Ovary (tissue), 9 donors: ENCODE measurements around the gene PHACTR1. TPM values are rescaled to one million over a fixed set of nuclear protein-coding genes. Genes with fewer than 3 reads are reported as not detected.

Experiments used
- DNase-seq, 5 donors: peaks; one replicate each; pipeline ENCODE4 v3.0.0-alpha.2; 2019 to 2020
- H3K27ac ChIP-seq, 2 donors: fragments of 200-600 bp; one replicate each; pipeline versions ENCODE4 v1.5.1 to v1.8.0; 2019 to 2022
- H3K27me3 ChIP-seq: fragments of 200-600 bp; one replicate; pipeline ENCODE4 v1.8.0; 2022
- H3K36me3 ChIP-seq: fragments of 200-600 bp; sonication (generic); one replicate; pipeline ENCODE4 v1.5.1; 2019
- H3K4me1 ChIP-seq: one replicate; pipeline ENCODE4 v1.8.1; 2013; ENCODE audit warnings: mild to moderate bottlenecking, moderate library complexity; ENCODE audit not compliant: insufficient read depth
- H3K4me3 ChIP-seq: fragments of 200-600 bp; sonication (generic); one replicate; pipeline ENCODE4 v1.5.1; 2017
- H3K9me3 ChIP-seq, 2 donors: fragments of 200-600 bp in 1 of 2; sonication (generic) in 1 of 2; one replicate each; pipeline versions ENCODE4 v1.5.1 to v1.8.1; 2013 to 2019; ENCODE audit warnings: mild to moderate bottlenecking in 1 of 2, moderate library complexity in 1 of 2
- EP300 ChIP-seq: sonication (generic); formaldehyde crosslinking; IDR thresholded peaks from one replicate; pipeline ENCODE4 v1.6.1; 2017; ENCODE audit warnings: antibody characterized with exemption
- POLR2A ChIP-seq: fragments of 450-650 bp; IDR thresholded peaks from one replicate; pipeline ENCODE4 v1.6.1; 2017; ENCODE audit warnings: antibody characterized with exemption, mild to moderate bottlenecking, moderate library complexity
- WGBS, 3 donors: extraction: QIAGEN DNeasy Blood & Tissue Kit in 1 of 3; methylation state at CpG; one replicate each; pipeline versions ENCODE4 v1.1.5 to v1.1.7; 2013 to 2017; 5-methylcytosine and 5-hydroxymethylcytosine counted together
- intact Hi-C, 4 donors: fragments of 100-400 bp; cut with DNase I; formaldehyde crosslinking; loops; one replicate each; pipeline versions ENCODE4 v1.11.0 to v1.15.1; 2022 to 2023
- polyA plus RNA-seq, 2 donors: library from polyadenylated mRNA; stranded (reverse); fragments of 200-250 nt in 1 of 2; fragments of 350-450 nt in 1 of 2; fragmentation: Illumina TruSeq in 1 of 2; extraction: RNeasy Lipid Tissue Mini Kit (QIAGEN cat#74804) in 1 of 2; gene quantifications; one replicate each; pipeline ENCODE4 v1.2.3, GENCODE V29; 2013 to 2014
- total RNA-seq, 7 donors: library from RNA; depleted of rRNA in 2 of 7; stranded (reverse); fragments of >200 nt in 2 of 7; fragmentation: NEBNext Ultra II Directional in 3 of 7; extraction: Animal tissue kit (Norgen Biotek cat#: 25700) in 3 of 7; gene quantifications; one replicate each; pipeline versions ENCODE4 v1.1.0 to v1.2.4, GENCODE V29; 2016 to 2023
- TF ChIP-seq, protein P1 (sequence below), 3 donors: fragments of 450-650 bp in 2 of 3; fragments of 200-600 bp in 1 of 3; IDR thresholded peaks; one replicate each; pipeline versions ENCODE4 v1.5.1 to v1.8.0; 2016 to 2022; ENCODE audit warnings: antibody characterized with exemption in 3 of 3, mild to moderate bottlenecking in 1 of 3
- donor health status: DM: no; HTN: no; CAD: no; lungs with moderate emphysema.
- donor health status: DM: no; HTN: no; CAD: no.
- donor health status: Bipolar disorder and iron deficiency.
- donor health status: DM: yes; HTN: yes; CAD: no.
- donor health status: DM: no; HTN: no; CAD: no.
- donor health status: DM: yes; HTN: yes; CAD: no.

Gene PHACTR1
- total and polyA plus RNA-seq, 9 donors: 0.48 to 10.9 (median 3.7) TPM

DNA sequence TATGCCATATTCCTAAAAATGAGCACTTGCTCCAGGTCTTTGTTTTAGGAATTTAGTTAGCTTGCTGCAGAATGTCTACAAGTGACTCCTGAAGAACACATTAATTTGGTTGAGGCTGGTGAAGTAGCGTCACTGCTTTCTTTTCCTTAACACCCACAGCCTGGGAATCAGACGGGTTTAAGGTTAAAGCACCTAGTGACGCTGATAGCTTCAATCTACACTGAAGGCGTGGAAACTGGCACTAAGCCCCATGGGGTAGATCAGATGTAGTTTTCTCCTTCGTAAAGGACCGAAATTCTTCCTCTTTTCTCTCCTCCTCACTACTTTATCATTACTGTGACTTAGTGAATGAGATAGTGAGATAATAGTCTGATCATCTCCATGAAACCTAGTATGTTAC lies 521.5 kb downstream of the PHACTR1 start:
- Histone ChIP-seq H3K27ac (no peak overlapping the region), H3K4me1 (no peaks in the 10 kb centered on the region), H3K9me3 (no peaks in the 10 kb centered on the region), H3K36me3 (no peaks in the 10 kb centered on the region), H3K4me3 (no peak overlapping the region), H3K27me3 (no peaks in the 10 kb centered on the region)
- intact Hi-C loops: no loop called here
- 88 to 92% (median 92%) methylated on average over 6 of the region's 6 CpGs for WGBS, 3 donors
- no peak for DNase-seq
- TF ChIP-seq EP300 (no peak), POLR2A (no peak)
- TF ChIP-seq, protein P1, sequence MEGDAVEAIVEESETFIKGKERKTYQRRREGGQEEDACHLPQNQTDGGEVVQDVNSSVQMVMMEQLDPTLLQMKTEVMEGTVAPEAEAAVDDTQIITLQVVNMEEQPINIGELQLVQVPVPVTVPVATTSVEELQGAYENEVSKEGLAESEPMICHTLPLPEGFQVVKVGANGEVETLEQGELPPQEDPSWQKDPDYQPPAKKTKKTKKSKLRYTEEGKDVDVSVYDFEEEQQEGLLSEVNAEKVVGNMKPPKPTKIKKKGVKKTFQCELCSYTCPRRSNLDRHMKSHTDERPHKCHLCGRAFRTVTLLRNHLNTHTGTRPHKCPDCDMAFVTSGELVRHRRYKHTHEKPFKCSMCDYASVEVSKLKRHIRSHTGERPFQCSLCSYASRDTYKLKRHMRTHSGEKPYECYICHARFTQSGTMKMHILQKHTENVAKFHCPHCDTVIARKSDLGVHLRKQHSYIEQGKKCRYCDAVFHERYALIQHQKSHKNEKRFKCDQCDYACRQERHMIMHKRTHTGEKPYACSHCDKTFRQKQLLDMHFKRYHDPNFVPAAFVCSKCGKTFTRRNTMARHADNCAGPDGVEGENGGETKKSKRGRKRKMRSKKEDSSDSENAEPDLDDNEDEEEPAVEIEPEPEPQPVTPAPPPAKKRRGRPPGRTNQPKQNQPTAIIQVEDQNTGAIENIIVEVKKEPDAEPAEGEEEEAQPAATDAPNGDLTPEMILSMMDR (IDR thresholded peaks at IDR 0.05): no peak

- no peaks in the 10 kb centered on the region for H3K4me1 ChIP-seq
- H3K27me3 ChIP-seq: no peaks in the 10 kb centered on the region
- no peak overlapping the region for H3K4me3 ChIP-seq
- H3K36me3 ChIP-seq: no peaks in the 10 kb centered on the region
- DNase-seq: no peak
- TF ChIP-seq POLR2A (no peak), EP300 (no peak)
- TF ChIP-seq, protein P1 (IDR thresholded peaks at IDR 0.05): no peak
- no peak overlapping the region for H3K27ac ChIP-seq
- H3K9me3 ChIP-seq: no peaks in the 10 kb centered on the region
- intact Hi-C loops: no loop called here
- WGBS, 3 donors: 87 to 97% (median 95%) methylated on average over 7 of the region's 7 CpGs
Observed at GRCh38 chr6:13238640-13239216, 522.2 kb downstream of the PHACTR1 start.

DNA sequence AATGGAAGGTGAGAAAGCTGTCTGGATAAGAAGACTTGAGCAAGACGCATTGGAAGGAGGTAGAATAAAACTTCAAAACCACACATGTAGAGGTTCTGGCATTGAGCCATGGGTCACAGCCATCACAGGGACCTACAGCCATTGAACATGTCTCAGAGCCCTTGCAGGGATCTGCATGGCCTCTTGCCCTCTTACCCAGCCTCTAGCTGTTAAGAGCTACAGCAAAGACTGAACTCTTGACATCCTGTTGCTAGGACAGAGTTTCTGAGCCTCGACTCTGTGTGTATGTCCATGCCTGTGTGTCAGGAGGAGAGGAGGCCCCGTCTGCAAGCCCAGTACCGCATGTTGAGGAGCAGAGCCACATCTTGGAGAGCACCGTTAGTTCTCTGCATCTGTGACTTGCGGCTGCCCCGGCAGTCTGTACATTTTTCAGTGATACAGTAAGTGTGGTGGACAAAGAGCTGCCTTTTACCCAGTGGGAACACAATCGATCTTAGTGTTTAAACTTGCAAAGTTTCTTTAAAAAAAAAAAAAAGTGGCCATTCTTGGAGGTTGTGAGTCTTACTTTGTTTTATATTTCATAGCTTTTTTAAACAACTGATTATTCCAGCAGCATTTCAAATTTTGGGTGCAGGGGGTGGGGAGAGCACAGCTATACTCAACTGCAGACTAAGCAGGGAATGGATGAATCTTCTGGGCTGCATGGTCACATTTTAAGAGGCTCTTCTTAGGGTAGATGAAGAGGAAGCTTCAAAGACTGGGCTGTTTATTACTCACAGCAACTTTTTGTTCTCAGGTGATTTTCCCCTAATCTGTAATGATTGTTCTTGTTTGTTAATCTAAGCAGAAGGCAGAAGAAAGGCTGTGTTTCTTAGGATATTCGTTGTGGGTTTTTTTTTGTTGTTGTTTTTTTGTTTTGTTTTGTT lies 523.2 kb downstream of the PHACTR1 start:
- DNase-seq: no peak
- no peak overlapping the region for H3K4me3 ChIP-seq
- intact Hi-C loops: no loop called here
- TF ChIP-seq, protein P1 (IDR thresholded peaks at IDR 0.05): no peak
- TF ChIP-seq POLR2A (no peak), EP300 (no peak)
- WGBS, 3 donors: 65 to 80% (median 69%) methylated on average over 9 of the region's 9 CpGs
- no peaks in the 10 kb centered on the region for H3K4me1 ChIP-seq
- H3K27me3 ChIP-seq: no peaks in the 10 kb centered on the region
- no peaks in the 10 kb centered on the region for H3K9me3 ChIP-seq
- no peaks in the 10 kb centered on the region for H3K36me3 ChIP-seq
- no peak overlapping the region for H3K27ac ChIP-seq

GRCh38 chr6:13241364-13241763 lies 524.8 kb downstream of the PHACTR1 start:
- no peaks in the 10 kb centered on the region for H3K4me1 ChIP-seq
- no peak for TF ChIP-seq POLR2A
- TF ChIP-seq, protein P1 (IDR thresholded peaks at IDR 0.05): no peak
- no peak for TF ChIP-seq EP300
- no peaks in the 10 kb centered on the region for H3K27me3 ChIP-seq
- intact Hi-C loops: no loop called here
- H3K36me3 ChIP-seq: no peaks in the 10 kb centered on the region
- WGBS, 3 donors: 89 to 95% (median 92%) methylated on average over 5 of the region's 5 CpGs
- DNase-seq: no peak
- no peak overlapping the region for H3K4me3 ChIP-seq
- no peak overlapping the region for H3K27ac ChIP-seq
- no peaks in the 10 kb centered on the region for H3K9me3 ChIP-seq
